CD4-positive, alpha-beta T cell treated with Interleukin-2 at 100 ng/mL for 4 hours (primary cell): ENCODE results near the gene PHACTR1.
A peak's percentile ranks its signal among the peaks of the same experiment; 100 is the strongest.
"Not testable (repeated sequence)": the region's sequence is repeated elsewhere in the genome, so short reads cannot be mapped to it uniquely, and the experiment has no call there.

Experiments used
- DNase-seq: peaks from one replicate; pipeline ENCODE4 v3.0.0-alpha.2; 2020; ENCODE audit warnings: low spot score

PHACTR1 gene

DNA sequence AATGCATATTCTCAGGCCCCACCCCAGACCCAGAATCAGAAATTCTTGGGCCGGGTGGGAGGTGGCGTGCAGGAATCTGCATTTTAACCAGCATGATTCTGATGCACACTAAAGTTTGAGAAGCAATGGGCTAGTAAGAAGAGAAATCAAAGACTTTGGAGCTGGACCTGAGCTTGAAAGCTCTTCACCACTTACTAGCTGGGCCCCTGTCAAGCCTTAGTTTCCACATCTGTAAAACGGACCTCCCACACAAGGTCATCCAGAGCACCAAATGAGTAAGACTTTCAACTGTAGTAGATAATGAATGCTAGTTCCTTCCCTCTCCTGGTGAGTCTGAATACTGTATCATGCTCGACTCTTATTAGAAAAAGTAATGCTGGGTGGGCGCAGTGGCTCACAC, 524.8 kb downstream of the PHACTR1 start:
- DNase-seq: no peak

DNA sequence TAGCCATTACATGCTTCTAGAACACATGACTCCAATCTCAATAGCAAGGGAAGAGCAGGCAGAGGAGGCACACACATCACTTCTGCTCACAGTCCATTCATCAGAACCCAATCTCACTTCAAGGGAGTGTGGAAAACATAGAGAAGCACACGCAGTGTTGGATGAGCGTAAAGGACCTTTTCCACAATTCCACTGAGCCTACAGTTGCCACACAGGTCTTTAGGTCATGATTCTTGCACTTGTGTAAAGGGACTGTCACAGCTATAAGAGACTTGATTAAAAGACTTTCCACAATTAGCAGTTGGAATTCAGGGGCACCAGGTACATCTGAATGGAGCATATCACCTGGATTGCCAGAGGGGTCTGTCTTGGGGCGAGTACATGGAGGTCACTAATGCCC, 525.6 kb downstream of the PHACTR1 start:
- DNase-seq: no peak

DNA sequence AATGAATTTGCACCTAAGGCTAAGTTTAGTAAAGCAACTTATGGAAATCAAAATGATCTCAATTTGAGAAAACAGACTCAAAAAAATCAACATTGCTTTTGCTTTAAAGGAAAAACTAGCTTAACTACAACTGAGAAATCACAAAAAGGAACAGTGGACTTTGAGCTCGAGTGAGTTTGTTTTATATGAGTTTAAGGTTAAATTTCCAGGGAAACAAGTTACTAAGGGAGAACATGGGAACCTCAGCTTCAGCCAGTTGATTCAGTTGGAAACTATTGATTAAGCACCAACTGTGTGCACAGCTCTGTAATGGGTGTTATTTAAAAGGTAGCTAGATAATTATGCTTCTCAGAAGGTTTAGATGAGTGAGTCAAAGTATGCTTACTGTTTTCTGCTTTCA, 526.0 kb downstream of the PHACTR1 start:
- DNase-seq: no peak

DNA sequence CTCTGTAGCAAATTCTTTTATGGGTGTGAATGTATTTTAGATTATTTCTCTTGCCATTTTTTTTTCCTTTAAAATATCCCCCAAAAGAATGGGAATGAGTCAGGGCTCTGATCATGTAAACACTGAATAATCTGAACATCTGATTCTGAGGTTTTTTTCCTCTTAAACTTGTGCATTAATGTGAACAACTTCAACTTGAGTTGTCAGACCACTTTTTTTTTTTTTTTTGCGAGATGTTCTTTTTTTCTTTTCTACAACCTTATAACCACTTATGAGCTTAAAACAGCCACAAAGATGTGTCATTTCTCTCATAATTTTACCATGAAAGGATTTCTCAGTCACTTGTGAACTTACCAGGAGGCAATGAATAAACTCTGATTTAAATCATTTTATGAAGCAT, 526.5 kb downstream of the PHACTR1 start:
- no peak for DNase-seq

DNA sequence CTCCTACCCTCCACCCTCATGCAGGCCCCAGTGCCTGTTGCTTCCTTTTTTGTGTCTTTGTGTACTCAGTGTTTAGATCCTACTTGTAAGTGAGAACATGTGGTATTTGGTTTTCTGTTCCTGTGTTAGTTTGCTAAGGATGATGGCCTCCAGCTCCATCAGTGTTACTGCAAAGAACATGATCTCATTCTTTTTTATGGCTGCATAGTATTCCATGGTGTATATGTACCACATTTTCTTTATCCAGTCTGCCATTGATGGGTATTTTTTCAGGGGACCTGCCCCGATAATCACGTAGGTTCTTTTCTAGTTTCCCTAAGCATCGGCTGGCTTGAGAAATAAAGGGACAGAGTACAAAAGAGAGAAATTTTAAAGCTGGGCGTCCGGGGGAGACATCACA, 527.2 kb downstream of the PHACTR1 start:
- DNase-seq: not testable (repeated sequence)

- DNase-seq: no peak
Observed at GRCh38 chr6:13247627-13248026, 531.1 kb downstream of the PHACTR1 start.

- no peak for DNase-seq
Observed at GRCh38 chr6:13248053-13248452, 531.5 kb downstream of the PHACTR1 start.

GRCh38 chr6:13248584-13248985, 532.0 kb downstream of the PHACTR1 start:
- DNase-seq: no peak

GRCh38 chr6:13248994-13249393, 532.4 kb downstream of the PHACTR1 start:
- no peak for DNase-seq

DNA sequence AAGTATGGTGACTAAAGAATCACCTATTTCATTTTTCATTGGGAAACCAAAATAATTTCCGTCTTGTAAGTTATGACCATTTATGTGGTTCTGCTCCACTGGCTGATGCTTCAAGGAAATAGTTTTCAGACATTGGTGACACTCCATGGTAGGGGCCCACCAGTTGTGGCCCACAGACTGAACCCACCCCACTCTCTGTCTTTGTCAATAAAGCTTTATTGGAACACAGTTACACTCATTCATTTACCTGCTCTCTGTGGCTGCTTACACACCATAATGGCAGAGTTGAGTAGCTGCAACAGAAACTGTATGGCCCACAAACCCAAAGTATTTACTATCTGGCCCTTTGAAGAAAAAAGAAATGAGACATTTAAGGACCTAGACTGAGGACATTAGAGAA, 533.2 kb downstream of the PHACTR1 start:
- DNase-seq: no peak

DNA sequence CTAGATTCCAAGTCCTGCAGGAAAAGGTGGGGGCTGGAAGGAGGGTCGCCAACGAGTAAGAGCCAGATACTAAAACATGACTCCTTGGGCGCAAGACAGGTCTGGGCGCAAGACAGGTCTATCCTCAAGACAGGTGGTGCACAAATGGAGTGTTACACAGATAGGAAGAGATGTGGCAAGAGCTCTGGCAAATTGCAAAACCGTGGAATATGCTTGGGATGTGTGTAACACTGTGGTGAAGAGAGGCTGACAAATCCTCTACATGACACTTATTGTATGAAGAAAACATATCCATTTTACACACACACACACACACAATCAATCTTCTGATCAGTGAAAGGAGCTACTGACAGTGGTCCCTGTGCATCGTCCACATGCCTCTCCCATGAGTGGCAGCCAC, 534.1 kb downstream of the PHACTR1 start:
- DNase-seq: no peak

GRCh38 chr6:13251242-13251641, 534.7 kb downstream of the PHACTR1 start:
- DNase-seq: no peak

DNA sequence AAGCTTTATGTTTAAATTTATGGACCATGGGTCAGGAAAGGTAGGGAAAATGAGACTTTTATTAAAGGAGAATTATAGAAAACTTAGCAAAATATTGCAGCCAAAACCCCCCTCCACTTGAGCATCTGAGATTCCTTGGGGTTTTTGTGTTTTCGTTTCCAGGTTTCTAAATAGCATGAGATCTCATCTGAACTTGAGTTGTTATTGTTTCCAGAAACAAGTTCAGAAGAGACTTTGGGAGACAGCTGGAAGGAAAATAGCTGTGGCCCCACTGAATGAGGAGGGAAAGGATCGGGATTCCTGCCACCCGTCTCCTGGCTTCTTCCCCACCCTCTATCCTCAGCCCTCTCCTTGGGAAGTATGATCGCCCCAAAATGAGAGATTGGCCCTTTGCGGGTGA, 536.2 kb downstream of the PHACTR1 start:
- DNase-seq: no peak

DNA sequence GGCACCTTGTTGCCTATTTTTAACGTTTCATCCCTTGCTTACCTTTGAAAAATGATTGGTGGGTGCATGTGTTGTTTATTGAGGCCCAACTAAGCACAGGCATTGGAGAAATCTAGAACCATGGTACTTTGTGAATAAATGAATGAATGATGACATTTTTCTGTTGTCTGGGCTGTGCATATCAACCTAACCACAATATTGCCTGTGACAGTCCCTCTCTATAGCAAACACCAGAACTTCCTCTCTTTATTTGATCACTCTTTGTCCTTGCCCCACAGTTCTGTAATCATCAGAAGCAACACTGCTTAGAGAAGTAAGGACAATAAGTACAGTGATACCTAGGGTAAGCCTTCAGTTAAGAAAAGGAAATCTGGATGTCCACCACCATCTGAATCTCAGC, 536.7 kb downstream of the PHACTR1 start:
- DNase-seq: no peak

DNA sequence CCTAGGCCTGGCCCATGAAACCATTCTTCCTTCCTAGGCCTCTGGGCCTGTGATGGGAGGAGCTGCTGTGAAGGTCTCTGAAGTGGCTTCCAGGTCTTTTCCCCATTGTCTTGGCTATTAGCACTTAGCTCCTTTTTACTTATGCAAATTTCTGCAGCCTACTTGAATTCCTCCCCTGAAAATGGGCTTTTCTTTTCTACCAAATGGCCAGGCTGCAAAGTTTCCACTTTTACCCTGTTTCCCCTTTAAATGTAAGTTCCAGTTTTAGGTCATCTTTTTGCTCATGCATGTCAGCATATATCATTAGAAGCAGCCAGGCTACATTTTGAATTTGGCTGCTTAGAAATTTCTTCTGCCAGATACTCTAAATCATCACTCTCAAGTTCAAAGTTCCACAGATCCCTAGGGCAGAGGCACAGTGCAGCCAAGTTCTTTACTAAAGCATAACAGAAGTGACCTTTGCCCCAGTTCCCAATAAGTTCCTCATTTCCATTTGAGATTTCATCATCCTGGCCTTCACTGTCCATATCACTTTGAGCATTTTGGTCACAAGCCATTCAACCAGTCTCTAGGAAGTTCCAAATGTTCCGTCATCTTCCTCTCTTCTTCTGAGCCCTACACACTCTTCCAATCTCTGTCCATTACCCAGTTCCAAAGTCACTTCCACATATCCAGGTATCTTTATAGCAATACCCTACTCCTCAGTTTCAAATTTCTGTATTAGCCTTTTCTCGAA, 539.9 kb downstream of the PHACTR1 start:
- no peak for DNase-seq

GRCh38 chr6:13259393-13259792, 542.8 kb downstream of the PHACTR1 start:
- DNase-seq: no peak

DNA sequence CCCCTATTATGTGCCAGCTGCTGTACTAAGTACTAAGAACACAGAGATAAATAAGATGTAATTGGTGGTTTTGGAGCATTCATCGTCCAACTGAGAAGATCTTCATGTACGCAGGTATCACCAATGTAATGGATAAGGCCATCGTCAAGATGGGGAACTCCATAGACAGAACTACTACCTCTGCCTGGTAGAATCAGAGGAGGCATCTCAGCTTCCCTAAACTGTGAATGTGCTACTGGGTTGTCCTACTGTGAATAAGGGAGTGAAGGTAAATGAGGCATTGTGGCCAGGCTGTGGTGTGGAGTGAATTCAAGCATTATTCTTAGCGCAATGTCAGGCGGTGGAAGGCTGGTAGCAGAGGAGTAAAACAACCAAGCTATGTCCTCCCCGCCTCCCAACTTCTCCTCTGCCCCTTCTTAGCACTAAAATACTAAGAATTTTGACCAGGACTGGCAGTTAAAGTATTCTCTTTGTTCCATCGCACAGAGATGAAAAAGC, 543.6 kb downstream of the PHACTR1 start:
- no peak for DNase-seq

GRCh38 chr6:13260831-13261230, 544.3 kb downstream of the PHACTR1 start:
- DNase-seq: no peak

DNA sequence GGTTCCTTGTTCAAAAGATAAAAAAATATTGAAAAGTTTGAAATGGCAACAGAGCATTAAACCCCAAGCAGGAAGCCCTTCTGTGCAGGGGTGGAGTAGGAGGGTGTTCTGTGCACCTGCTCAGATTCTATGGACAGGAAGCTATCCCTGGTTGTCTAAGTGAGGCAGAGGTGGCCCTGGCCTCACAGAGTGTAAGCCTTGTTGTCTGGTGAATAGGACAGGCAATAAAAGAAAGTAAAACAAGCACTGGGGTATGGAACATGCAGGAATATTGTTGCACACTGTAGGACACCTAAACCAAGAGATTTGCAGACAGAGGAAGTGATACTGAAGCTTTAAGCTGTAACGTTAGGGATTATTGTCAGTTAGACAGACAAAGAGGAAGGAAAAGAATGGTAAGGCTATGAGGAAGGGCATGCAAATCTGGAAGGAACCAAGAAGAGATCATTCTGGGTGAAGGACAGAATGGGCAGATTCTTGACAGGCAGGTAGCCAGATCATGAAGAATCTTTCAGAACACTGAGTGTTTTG, 545.0 kb downstream of the PHACTR1 start:
- DNase-seq: peak; percentile 2

GRCh38 chr6:13262302-13263230, 546.0 kb downstream of the PHACTR1 start:
- no peak for DNase-seq

DNA sequence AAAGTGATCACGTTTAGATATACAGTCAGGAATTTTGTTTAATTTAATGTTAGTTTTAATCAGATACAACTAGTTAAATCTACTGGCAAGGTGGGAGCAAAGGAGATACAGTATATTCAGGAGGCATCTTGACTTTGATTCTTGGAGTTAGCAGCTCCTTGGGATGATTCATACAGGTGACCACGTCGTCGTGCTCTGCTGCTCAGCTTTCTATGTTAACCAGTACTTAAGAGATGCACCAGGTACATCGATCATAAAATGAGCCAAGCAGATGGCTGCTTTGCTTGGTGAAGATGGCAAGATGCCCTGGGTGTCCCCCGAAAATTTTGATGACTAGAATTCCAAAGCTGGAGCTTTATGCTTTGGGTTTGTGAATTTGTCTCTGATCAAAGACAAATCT, 547.1 kb downstream of the PHACTR1 start:
- no peak for DNase-seq

- no peak for DNase-seq
Observed at GRCh38 chr6:13267142-13267651, 550.6 kb downstream of the PHACTR1 start.
